CD4-positive, CD25-positive, alpha-beta regulatory T cell (primary cell): ENCODE data around the gene CHP1. TPM values are rescaled to one million over a fixed set of nuclear protein-coding genes. Genes with fewer than 3 reads are reported as not detected.

Experiments used
- ATAC-seq, 2 donors: fragments of 150-1000 bp; cut with Tn5 transposase; one replicate each; pipeline ENCODE4 v1.10.0; 2021; ENCODE audit warnings: low read depth in 2 of 2, moderate number of reproducible peaks in 2 of 2, moderate library complexity in 1 of 2
- DNase-seq, 3 donors: peaks; one replicate each; pipeline versions ENCODE4 v3.0.0 to v3.0.0-alpha.2; 2012 to 2022; ENCODE audit warnings: mixed read lengths in 1 of 3
- H3K27ac ChIP-seq: one replicate; pipeline ENCODE4 v1.7.0; 2013; ENCODE audit warnings: mild to moderate bottlenecking, low read length; ENCODE audit not compliant: insufficient read depth, poor library complexity, severe bottlenecking
- H3K27me3 ChIP-seq: one replicate; pipeline ENCODE4 v1.7.0; 2013; ENCODE audit warnings: low read length; ENCODE audit not compliant: control insufficient read depth, insufficient read depth
- H3K36me3 ChIP-seq: one replicate; pipeline ENCODE4 v1.7.0; 2013; ENCODE audit warnings: mild to moderate bottlenecking, low read length, moderate library complexity; ENCODE audit not compliant: control insufficient read depth, insufficient read depth
- H3K4me1 ChIP-seq: 2 replicates; pipeline ENCODE4 v1.7.0; 2013; ENCODE audit warnings: mild to moderate bottlenecking, low read length; ENCODE audit not compliant: insufficient read depth, control insufficient read depth, poor library complexity, severe bottlenecking
- H3K4me3 ChIP-seq: one replicate; pipeline ENCODE4 v1.7.0; 2013; ENCODE audit warnings: low read depth, mild to moderate bottlenecking, low read length, moderate library complexity
- H3K9me3 ChIP-seq, 2 experiments: 1 replicate in 1 of 2; 2 replicates in 1 of 2; pipeline ENCODE4 v1.7.0; 2013; ENCODE audit warnings: low read length in 2 of 2, mild to moderate bottlenecking in 1 of 2, moderate library complexity in 1 of 2; ENCODE audit not compliant: control insufficient read depth in 2 of 2
- H3K27ac Mint-ChIP-seq, 3 donors: one replicate each; pipeline ENCODE4 v1.8.0; 2020 to 2022; ENCODE audit warnings: mild to moderate bottlenecking in 3 of 3, mixed read lengths in 3 of 3, moderate library complexity in 2 of 3
- H3K27me3 Mint-ChIP-seq: one replicate; pipeline ENCODE4 v1.8.0; 2022; ENCODE audit warnings: mild to moderate bottlenecking, mixed read lengths
- H3K36me3 Mint-ChIP-seq: one replicate; pipeline ENCODE4 v1.8.0; 2020; ENCODE audit warnings: mixed read lengths
- H3K4me1 Mint-ChIP-seq, 4 donors: one replicate each; pipeline ENCODE4 v1.8.0; 2020 to 2022; ENCODE audit warnings: mixed read lengths in 4 of 4, mild to moderate bottlenecking in 1 of 4
- H3K4me3 Mint-ChIP-seq, 4 donors: one replicate each; pipeline ENCODE4 v1.8.0; 2020 to 2022; ENCODE audit warnings: mild to moderate bottlenecking in 4 of 4, mixed read lengths in 4 of 4, moderate library complexity in 3 of 4
- H3K9me3 Mint-ChIP-seq, 7 donors: one replicate each; pipeline ENCODE4 v1.8.0; 2020 to 2022; ENCODE audit warnings: mixed read lengths in 7 of 7, mild to moderate bottlenecking in 3 of 7, moderate library complexity in 2 of 7
- polyA plus RNA-seq, 4 donors: library from polyadenylated mRNA; unstranded; fragments of 300-500 nt; fragmentation: Illumina TruSeq; gene quantifications; one replicate each; pipeline ENCODE4 v1.2.3, GENCODE V29; 2021
- total RNA-seq: library from RNA; stranded (reverse); gene quantifications from one replicate; pipeline ENCODE4 v1.2.3, GENCODE V29; 2022

CHP1 gene
- total and polyA plus RNA-seq, 5 donors from 2014 or later: 17.9 to 34.7 (median 20.2) TPM

GRCh38 chr15:41207687-41208448 lies 23.2 kb upstream of the CHP1 start:
- no peaks in the 10 kb centered on the region for H3K9me3 Mint-ChIP-seq

GRCh38 chr15:41215708-41216107 lies 15.4 kb upstream of the CHP1 start:
- no peaks in the 10 kb centered on the region for H3K36me3 Mint-ChIP-seq
- H3K27me3 Mint-ChIP-seq: peaks cover 77% of the 10 kb centered on the region
- no peaks in the 10 kb centered on the region for H3K9me3 ChIP-seq
- no peak for DNase-seq
- H3K27me3 ChIP-seq: peaks cover 10% of the 10 kb centered on the region
- no peak for ATAC-seq
- no peak overlapping the region for H3K27ac ChIP-seq
- no peaks in the 10 kb centered on the region for H3K36me3 ChIP-seq
- H3K27ac Mint-ChIP-seq: no peak overlapping the region
- H3K9me3 Mint-ChIP-seq: peaks cover 0 to 2% (median 0%) of the 10 kb centered on the region in 7 donors
- H3K4me1 ChIP-seq: no peaks in the 10 kb centered on the region
- no peak overlapping the region for H3K4me3 ChIP-seq
- no peaks in the 10 kb centered on the region for H3K4me1 Mint-ChIP-seq
- H3K4me3 Mint-ChIP-seq: no peak overlapping the region

More at GRCh38 chr15:41207687-41208448, 23.2 kb upstream of the CHP1 start:
- Histone ChIP-seq H3K36me3 (no peaks in the 10 kb centered on the region), H3K27ac (no peak overlapping the region), H3K27me3 (no peaks in the 10 kb centered on the region), H3K4me1 (no peaks in the 10 kb centered on the region), H3K9me3 (no peaks in the 10 kb centered on the region), H3K4me3 (no peak overlapping the region)
- Mint-ChIP-seq H3K27ac (no peak overlapping the region), H3K27me3 (peaks cover 43% of the 10 kb centered on the region), H3K4me1 (no peaks in the 10 kb centered on the region), H3K36me3 (no peaks in the 10 kb centered on the region), H3K4me3 (no peak overlapping the region)
- DNase-seq: no peak
- no peak for ATAC-seq

GRCh38 chr15:41218851-41219250 lies 12.2 kb upstream of the CHP1 start:
- peaks cover 0 to 7% (median 0%) of the 10 kb centered on the region in 7 donors for H3K9me3 Mint-ChIP-seq
- H3K27ac Mint-ChIP-seq: no peak overlapping the region
- H3K27ac ChIP-seq: no peak overlapping the region
- H3K4me3 ChIP-seq: no peak overlapping the region
- ATAC-seq (no peak), DNase-seq (no peak)
- H3K27me3 ChIP-seq: peaks cover 10% of the 10 kb centered on the region
- H3K36me3 Mint-ChIP-seq: no peaks in the 10 kb centered on the region
- no peaks in the 10 kb centered on the region for H3K36me3 ChIP-seq
- H3K4me1 Mint-ChIP-seq: no peaks in the 10 kb centered on the region
- H3K4me1 ChIP-seq: no peaks in the 10 kb centered on the region
- H3K9me3 ChIP-seq: no peaks in the 10 kb centered on the region
- peaks cover 59% of the 10 kb centered on the region for H3K27me3 Mint-ChIP-seq
- H3K4me3 Mint-ChIP-seq: no peak overlapping the region

- no peaks in the 10 kb centered on the region for H3K36me3 Mint-ChIP-seq
- H3K9me3 Mint-ChIP-seq: peaks cover 0 to 7% (median 0%) of the 10 kb centered on the region in 7 donors
- ATAC-seq (no peak), DNase-seq (no peak)
- Histone ChIP-seq H3K27me3 (peaks cover 10% of the 10 kb centered on the region), H3K4me1 (no peaks in the 10 kb centered on the region), H3K9me3 (no peaks in the 10 kb centered on the region), H3K27ac (no peak overlapping the region), H3K36me3 (no peaks in the 10 kb centered on the region), H3K4me3 (no peak overlapping the region)
- H3K27ac Mint-ChIP-seq: no peak overlapping the region
- H3K27me3 Mint-ChIP-seq: peaks cover 60% of the 10 kb centered on the region
- H3K4me3 Mint-ChIP-seq: no peak overlapping the region
- no peaks in the 10 kb centered on the region for H3K4me1 Mint-ChIP-seq
Measured at GRCh38 chr15:41219381-41219780, 11.7 kb upstream of the CHP1 start.

- H3K9me3 Mint-ChIP-seq: no peaks in the 10 kb centered on the region
- H3K9me3 ChIP-seq: no peaks in the 10 kb centered on the region
- no peaks in the 10 kb centered on the region for H3K36me3 ChIP-seq
- peaks cover 19% of the 10 kb centered on the region for H3K27me3 Mint-ChIP-seq
- peak overlapping the region; percentile 21 for H3K4me3 ChIP-seq
- H3K4me3 Mint-ChIP-seq: peak overlapping the region; percentile 89 to 95 (median 94)
- DNase-seq (no peak), ATAC-seq (no peak)
- peak overlapping the region in 2 of 3 donors; percentile 93 for H3K27ac Mint-ChIP-seq
- H3K27ac ChIP-seq: peak overlapping the region; percentile 84
- H3K4me1 Mint-ChIP-seq: peaks cover 0 to 42% (median 29%) of the 10 kb centered on the region in 4 donors
- H3K36me3 Mint-ChIP-seq: no peaks in the 10 kb centered on the region
- peaks cover 28% of the 10 kb centered on the region for H3K4me1 ChIP-seq
- peaks cover 2% of the 10 kb centered on the region for H3K27me3 ChIP-seq
Measured at GRCh38 chr15:41230345-41230649, 771 bp upstream of the CHP1 start.

GRCh38 chr15:41231422-41232226 lies 556 bp downstream of the CHP1 start:
- H3K27ac Mint-ChIP-seq: peak overlapping the region; percentile 80 to 93 (median 93)
- peaks cover 28% of the 10 kb centered on the region for H3K4me1 ChIP-seq
- peaks cover under 1% of the 10 kb centered on the region for H3K27me3 ChIP-seq
- peaks cover 0 to 46% (median 31%) of the 10 kb centered on the region in 4 donors for H3K4me1 Mint-ChIP-seq
- no peak for DNase-seq
- peak overlapping the region; percentile 89 to 95 (median 94) for H3K4me3 Mint-ChIP-seq
- no peak for ATAC-seq
- peaks cover 11% of the 10 kb centered on the region for H3K27me3 Mint-ChIP-seq
- H3K36me3 ChIP-seq: no peaks in the 10 kb centered on the region
- H3K4me3 ChIP-seq: peak overlapping the region; percentile 91
- H3K27ac ChIP-seq: peak overlapping the region; percentile 84
- H3K9me3 Mint-ChIP-seq: no peaks in the 10 kb centered on the region
- no peaks in the 10 kb centered on the region for H3K9me3 ChIP-seq
- H3K36me3 Mint-ChIP-seq: no peaks in the 10 kb centered on the region

- no peak overlapping the region for H3K27ac ChIP-seq
- H3K9me3 ChIP-seq: no peaks in the 10 kb centered on the region
- Mint-ChIP-seq H3K9me3 (no peaks in the 10 kb centered on the region), H3K27me3 (peaks cover 6% of the 10 kb centered on the region), H3K4me1 (peaks cover 0 to 48% (median 33%) of the 10 kb centered on the region in 4 donors), H3K36me3 (no peaks in the 10 kb centered on the region), H3K27ac (no peak overlapping the region), H3K4me3 (peak overlapping the region in 1 of 4 donors; percentile 83)
- DNase-seq: no peak
- no peaks in the 10 kb centered on the region for H3K36me3 ChIP-seq
- peaks cover 28% of the 10 kb centered on the region for H3K4me1 ChIP-seq
- ATAC-seq: no peak
- H3K27me3 ChIP-seq: no peaks in the 10 kb centered on the region
- H3K4me3 ChIP-seq: no peak overlapping the region
Measured at GRCh38 chr15:41233367-41233771, 2.3 kb downstream of the CHP1 start.
